MM.1S (cell line): ENCODE results near the gene AP1M1.

Source experiments
- EZH2 ChIP-seq: fragments of 300-600 bp; sonication (generic); optimal IDR thresholded peaks from 2 replicates; pipeline ENCODE3; 2017; ENCODE audit warnings: low read depth, mild to moderate bottlenecking, antibody characterized with exemption, low read length, mixed read lengths
- EZH2phosphoT487 ChIP-seq: fragments of 300-600 bp; sonication (generic); IDR thresholded peaks from 2 replicates; pipeline ENCODE4 v1.6.1; 2018; ENCODE audit warnings: antibody characterized with exemption, low read length
- TF ChIP-seq, protein P1 (sequence below): fragments of 300-600 bp; sonication (generic); IDR thresholded peaks from 2 replicates; pipeline ENCODE4 v1.5.1; 2016; ENCODE audit warnings: antibody characterized with exemption, low read length, mixed read lengths

DNA sequence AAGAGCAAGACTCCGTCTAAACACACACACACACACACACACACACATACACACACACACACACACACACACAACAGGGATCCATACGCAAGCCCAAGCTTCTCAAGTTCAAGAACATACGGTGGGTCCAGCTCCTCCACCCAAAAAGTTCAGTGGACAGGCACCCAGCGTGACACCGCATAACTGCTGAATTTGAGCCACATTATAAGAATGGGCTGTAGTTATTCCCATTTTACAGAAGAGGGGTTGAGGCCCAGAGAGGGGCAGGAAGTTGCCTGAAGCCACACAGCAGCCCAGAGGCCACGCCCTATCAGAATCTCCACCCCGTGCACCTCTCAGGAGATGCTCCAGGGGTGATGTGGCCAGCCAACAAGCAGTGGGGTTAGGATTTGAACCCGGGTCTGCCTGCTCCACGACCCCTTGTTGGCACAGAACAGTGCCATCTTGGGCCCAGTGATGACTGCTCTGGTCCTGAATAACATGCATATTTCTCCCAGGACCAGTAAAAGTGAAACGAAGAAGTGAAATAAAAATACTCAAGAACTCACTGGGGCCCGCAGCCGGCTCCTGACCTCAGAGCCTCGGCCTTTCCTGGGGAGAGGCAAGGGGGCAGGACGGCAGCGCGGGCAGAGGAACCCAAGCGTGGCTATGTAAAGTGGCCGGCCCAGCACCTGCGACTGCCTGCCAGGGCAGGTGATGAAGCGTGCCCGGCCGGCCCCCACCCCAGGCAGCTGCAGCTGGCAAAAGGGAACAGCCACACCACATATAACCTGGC is 61.9 kb downstream of the AP1M1 start:
- TF ChIP-seq, protein P1, sequence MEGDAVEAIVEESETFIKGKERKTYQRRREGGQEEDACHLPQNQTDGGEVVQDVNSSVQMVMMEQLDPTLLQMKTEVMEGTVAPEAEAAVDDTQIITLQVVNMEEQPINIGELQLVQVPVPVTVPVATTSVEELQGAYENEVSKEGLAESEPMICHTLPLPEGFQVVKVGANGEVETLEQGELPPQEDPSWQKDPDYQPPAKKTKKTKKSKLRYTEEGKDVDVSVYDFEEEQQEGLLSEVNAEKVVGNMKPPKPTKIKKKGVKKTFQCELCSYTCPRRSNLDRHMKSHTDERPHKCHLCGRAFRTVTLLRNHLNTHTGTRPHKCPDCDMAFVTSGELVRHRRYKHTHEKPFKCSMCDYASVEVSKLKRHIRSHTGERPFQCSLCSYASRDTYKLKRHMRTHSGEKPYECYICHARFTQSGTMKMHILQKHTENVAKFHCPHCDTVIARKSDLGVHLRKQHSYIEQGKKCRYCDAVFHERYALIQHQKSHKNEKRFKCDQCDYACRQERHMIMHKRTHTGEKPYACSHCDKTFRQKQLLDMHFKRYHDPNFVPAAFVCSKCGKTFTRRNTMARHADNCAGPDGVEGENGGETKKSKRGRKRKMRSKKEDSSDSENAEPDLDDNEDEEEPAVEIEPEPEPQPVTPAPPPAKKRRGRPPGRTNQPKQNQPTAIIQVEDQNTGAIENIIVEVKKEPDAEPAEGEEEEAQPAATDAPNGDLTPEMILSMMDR: no peak
- TF ChIP-seq EZH2phosphoT487: no peak
- TF ChIP-seq EZH2: no peak
